ENCODE data around the gene ZNF74. TPM values are rescaled to one million over a fixed set of nuclear protein-coding genes. Genes with fewer than 3 reads are reported as not detected.

The ZNF74 gene
- total and polyA plus RNA-seq, 2 donors (not counting 1 experiment from before 2014, with no cell fraction given) = 11.6 TPM

DNA sequence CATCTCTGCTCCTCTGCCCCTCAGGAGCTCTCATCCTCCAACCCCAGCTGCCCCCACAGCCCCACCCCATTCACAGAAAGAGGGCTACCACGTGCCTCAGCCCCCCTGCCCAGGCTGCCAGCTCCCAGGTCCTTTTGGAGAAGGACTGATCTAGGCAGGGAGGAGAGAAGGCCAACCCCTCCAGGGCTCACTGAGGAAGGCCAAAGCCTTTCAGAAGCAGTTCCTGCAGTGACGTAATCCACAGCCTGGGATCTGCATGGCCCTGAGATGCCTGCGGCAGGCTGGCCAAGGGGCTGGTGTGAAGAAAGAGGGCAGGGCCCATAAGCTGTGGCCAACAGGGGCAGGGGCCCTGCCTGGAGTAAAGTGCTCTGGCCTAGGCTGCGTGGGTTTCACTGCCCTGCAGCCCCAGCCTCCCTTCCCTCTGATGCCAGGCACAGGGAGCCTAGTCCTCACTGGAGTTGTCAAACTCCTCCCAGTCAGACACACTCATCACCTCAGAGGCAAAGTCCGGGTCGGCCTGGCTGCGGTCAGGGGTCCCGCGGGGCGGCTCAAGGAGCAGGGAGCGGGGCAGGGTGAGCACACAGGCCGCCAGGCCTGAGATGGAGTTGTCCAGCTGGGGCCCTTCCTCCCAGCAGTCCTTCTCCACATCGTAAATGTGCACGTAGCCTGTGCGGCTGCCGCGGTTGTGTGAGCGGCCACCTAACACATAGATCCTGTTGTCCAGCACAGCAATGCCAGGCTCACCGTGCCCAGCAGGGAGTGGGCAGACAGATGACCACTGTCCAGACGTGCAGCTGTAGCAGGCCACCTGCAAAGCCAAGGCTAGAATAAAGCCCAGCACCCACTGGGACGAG, 47.9 kb downstream of the ZNF74 start:
- POLR2A ChIA-PET = interaction anchor here (1.6 kb wide), 1 partner anchor 22 kb away, joined by 6 read pairs; no protein-coding TSS in a partner anchor
- H3K4me3 ChIP-seq (ENCODE audit: control extremely low read depth in 1 of 5, extremely low read depth in 1 of 5, insufficient read depth in 1 of 5, low read depth in 2 of 5, low read length in 4 of 5) = no peak overlapping the region
- H3K4me1 ChIP-seq (ENCODE audit: control insufficient read depth in 2 of 2, insufficient read depth in 2 of 2, low read length in 2 of 2) = peaks cover 12 to 14% of the 10 kb centered on the region in 2 donors
- H3K9ac ChIP-seq (ENCODE audit: low read length) = no peak overlapping the region
- no peak for TF ChIP-seq EZH2 (IDR thresholded peaks at IDR 0.05; ENCODE audit: borderline replicate concordance, insufficient read depth, low read depth, low read length, poor library complexity, severe bottlenecking)
- TF ChIP-seq, protein P1, sequence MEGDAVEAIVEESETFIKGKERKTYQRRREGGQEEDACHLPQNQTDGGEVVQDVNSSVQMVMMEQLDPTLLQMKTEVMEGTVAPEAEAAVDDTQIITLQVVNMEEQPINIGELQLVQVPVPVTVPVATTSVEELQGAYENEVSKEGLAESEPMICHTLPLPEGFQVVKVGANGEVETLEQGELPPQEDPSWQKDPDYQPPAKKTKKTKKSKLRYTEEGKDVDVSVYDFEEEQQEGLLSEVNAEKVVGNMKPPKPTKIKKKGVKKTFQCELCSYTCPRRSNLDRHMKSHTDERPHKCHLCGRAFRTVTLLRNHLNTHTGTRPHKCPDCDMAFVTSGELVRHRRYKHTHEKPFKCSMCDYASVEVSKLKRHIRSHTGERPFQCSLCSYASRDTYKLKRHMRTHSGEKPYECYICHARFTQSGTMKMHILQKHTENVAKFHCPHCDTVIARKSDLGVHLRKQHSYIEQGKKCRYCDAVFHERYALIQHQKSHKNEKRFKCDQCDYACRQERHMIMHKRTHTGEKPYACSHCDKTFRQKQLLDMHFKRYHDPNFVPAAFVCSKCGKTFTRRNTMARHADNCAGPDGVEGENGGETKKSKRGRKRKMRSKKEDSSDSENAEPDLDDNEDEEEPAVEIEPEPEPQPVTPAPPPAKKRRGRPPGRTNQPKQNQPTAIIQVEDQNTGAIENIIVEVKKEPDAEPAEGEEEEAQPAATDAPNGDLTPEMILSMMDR (IDR thresholded peaks at IDR 0.05) = no peak
- peaks cover 0 to 22% (median 11%) of the 10 kb centered on the region in 4 experiments for H3K27me3 ChIP-seq (replicated peaks in 1 of 4; ENCODE audit: control extremely low read depth in 1 of 4, control insufficient read depth in 3 of 4, insufficient read depth in 4 of 4, low read length in 3 of 4)
- 97% methylated on average over 20 of the region's 21 CpGs for WGBS (ENCODE audit: insufficient coverage)
- ATAC-seq (ENCODE audit: low read depth) = no peak
- peaks cover 14% of the 10 kb centered on the region for H4K20me1 ChIP-seq (ENCODE audit: control insufficient read depth, insufficient read depth, low read length, poor library complexity, severe bottlenecking)
- intact Hi-C loops (cut with micrococcal nuclease) = no loop called here
- H3K9me3 Mint-ChIP-seq (ENCODE audit: insufficient read depth) = no peaks in the 10 kb centered on the region
- no peak overlapping the region for H3K27ac ChIP-seq (ENCODE audit: low read length in 2 of 2)
- H3K4me3 Mint-ChIP-seq = no peak overlapping the region
- no peaks in the 10 kb centered on the region for H3K79me2 ChIP-seq (ENCODE audit: control insufficient read depth, insufficient read depth, low read length)
- H3K27ac Mint-ChIP-seq = no peak overlapping the region
- H3K4me2 ChIP-seq (replicated peaks; ENCODE audit: low read depth, low read length, poor library complexity, severe bottlenecking) = no peak overlapping the region
- peaks cover 9% of the 10 kb centered on the region for H3K27me3 Mint-ChIP-seq
- peaks cover 2 to 25% of the 10 kb centered on the region in 2 experiments for H3K36me3 ChIP-seq (replicated peaks in 1 of 2; ENCODE audit: control extremely low read depth in 1 of 2, control insufficient read depth in 1 of 2, extremely low read depth in 1 of 2, insufficient read depth in 2 of 2, low read length in 1 of 2)
- no peak overlapping the region for H2AFZ ChIP-seq (ENCODE audit: insufficient read depth, low read depth, low read length, poor library complexity, severe bottlenecking)
- peaks cover 13% of the 10 kb centered on the region for H3K4me1 Mint-ChIP-seq
- CTCF ChIA-PET = interaction anchor here (1.1 to 1.8 kb wide), 2 partner anchors 12 to 24 kb away, joined by 3 to 7 read pairs; no protein-coding TSS in a partner anchor
- DNase-seq = no peak
- peaks cover 0 to 15% (median 0%) of the 10 kb centered on the region in 3 donors for H3K9me3 ChIP-seq (ENCODE audit: control extremely low read depth in 1 of 3, control insufficient read depth in 2 of 3, insufficient read depth in 1 of 3, low read length in 2 of 3)

Data from B cell (primary cell).